ENCODE measurements around the gene TSEN34.

Gene TSEN34

DNA sequence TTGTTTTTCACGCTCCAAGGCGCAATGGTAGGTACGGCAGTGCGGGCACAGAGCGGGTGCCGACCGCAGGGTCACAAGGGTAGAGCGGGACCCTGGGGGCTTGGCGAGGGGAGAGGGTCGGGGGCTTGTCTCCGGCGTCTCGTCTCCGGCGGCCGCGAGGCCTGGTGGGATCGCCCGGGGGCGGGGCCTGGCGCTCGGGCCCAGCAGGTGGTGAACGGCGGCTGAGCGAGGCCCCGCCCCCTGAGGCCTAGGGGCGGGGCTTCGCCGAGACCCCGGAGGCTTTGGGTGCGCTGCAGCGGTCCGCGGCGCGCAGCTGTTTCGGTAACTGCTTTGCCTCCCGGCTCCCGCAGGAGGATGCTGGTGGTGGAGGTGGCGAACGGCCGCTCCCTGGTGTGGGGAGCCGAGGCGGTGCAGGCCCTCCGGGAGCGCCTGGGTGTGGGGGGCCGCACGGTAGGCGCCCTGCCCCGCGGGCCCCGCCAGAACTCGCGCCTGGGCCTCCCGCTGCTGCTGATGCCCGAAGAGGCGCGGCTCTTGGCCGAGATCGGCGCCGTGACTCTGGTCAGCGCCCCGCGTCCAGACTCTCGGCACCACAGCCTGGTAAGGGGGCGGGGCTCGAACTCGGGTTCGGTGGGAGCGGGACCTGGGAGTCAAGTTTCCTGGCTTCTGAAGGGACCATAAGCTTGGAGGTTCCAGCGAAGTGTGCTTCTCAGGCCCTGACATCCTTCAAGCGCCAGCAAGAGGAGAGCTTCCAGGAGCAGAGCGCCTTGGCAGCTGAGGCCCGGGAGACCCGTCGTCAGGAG lies at the start of gene TSEN34:
TSEN34 (plus strand) TSS at position 298 of the 800 bp plus-strand sequence; CDS start at position 355, 57 bp downstream.
- peak; percentile 79 for DNase-seq

DNA sequence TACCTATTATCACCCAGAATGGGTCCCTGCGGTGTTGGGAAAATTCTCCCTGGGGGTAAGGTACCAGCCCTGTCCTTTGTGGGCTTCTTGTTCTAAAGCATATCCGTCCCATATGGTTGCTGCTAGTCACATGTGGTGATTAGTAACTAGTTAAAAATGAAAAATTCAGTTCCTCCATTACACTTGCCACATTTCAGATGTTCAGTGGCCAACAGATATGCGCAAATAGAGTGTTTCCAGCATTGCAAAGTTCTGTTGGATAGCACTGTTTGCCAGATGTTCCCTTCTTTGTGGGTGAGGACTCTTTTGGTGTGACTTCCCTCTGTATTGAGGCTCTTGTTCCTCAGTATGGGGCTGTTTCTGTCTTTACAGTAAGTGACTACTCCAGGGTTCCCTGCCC lies 49.8 kb upstream of the TSEN34 start:
- DNase-seq: no peak

DNA sequence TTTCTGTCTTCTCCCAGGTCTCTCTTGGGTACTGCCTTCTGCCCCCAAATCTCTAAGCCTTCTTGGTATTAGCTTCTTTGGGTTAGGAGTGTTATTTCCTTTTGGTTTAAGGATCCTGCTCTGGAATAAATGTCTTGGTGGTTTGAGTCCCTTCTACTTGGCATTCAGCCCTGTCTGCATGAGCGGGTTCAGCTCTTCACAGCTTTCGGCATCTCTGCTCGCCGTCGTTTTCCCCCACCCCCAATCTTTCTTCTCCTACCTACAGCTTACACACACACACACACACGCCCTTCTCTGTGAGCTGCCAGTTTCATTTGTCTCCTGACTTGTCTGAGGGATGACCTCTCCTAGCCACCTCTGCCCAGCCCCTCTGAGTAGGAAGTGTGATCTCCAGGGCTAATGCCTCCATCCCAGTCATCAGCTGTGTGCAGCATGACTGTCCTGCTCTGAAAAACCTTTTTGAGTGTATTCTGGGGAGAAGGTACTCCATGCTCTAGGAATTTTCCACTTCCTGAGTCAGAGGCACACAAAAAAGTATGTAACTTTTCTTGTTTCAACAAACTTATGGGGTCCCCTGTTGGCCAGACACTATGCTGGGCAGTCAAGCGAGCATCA lies 48.8 kb upstream of the TSEN34 start:
- DNase-seq: no peak

GRCh38 chr19:54145541-54146158 lies 45.5 kb upstream of the TSEN34 start:
- no peak for DNase-seq

DNA sequence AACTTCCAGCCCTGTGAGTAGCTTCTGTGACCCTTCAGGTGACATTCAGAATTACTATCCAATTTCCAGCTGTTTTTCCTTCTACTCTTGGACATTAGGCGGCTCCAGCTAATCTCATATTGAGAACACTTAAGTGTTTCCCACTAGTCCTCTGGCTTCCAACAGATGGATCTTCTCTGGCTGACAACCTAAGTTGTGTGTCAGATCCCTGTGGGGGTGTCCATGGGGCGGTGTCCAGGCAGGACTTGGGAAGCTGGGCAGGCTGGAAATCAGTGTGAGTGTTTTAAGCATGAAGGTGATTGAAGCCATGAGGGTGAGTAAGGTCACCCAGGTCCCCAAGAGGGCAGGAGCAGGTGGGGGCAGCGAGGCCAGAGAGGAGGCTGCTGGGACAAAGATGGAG lies 43.4 kb upstream of the TSEN34 start:
- DNase-seq: no peak

DNA sequence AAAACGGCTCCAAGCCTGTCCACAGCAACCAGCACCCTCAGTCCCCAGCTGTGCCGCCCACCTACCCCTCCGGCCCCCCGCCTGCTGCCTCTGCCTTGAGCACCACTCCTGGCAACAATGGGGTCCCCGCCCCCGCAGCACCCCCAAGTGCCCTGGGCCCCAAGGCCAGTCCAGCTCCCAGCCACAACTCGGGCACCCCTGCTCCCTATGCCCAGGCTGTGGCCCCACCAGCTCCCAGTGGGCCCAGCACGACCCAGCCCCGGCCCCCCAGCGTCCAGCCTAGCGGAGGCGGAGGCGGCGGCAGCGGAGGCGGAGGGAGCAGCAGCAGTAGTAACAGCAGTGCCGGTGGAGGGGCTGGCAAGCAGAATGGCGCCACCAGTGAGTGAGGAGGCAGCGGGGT lies 43.0 kb upstream of the TSEN34 start:
- no peak for DNase-seq

DNA sequence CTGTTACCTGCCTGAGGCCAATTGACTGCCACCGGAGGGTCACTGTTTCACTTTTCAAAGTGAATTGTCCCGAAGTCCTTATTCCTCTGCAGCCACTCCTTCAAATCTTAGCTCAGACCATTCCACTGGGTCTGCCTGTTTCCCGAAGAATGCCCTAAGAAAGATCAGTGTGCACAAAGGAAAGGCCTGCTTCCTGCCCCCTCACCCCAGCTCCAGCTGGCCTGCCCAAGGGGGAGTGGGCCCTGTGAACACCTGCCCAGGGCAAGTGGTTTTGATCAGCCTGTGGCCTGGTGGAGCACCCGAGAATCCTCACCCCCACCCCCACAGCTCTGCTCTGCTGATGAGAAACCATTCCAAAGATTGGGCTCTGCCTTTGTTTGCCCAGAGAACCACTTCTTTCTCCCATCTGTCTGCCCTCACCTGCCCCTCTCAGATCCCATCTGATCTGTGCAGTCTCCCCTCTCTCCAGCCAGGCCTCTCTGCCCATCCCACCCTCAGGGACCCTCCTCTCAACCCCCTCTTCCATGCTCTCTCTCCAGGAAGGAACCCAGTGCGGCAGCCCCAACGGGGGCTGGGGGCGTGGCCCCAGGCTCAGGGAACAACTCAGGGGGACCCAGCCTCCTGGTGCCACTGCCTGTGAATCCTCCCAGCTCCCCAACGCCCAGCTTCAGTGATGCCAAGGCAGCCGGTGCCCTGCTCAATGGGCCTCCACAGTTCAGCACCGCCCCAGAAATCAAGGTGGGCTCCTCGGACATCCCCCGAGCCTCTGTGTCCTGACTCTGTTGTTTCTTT lies 41.9 kb upstream of the TSEN34 start:
- no peak for DNase-seq

DNA sequence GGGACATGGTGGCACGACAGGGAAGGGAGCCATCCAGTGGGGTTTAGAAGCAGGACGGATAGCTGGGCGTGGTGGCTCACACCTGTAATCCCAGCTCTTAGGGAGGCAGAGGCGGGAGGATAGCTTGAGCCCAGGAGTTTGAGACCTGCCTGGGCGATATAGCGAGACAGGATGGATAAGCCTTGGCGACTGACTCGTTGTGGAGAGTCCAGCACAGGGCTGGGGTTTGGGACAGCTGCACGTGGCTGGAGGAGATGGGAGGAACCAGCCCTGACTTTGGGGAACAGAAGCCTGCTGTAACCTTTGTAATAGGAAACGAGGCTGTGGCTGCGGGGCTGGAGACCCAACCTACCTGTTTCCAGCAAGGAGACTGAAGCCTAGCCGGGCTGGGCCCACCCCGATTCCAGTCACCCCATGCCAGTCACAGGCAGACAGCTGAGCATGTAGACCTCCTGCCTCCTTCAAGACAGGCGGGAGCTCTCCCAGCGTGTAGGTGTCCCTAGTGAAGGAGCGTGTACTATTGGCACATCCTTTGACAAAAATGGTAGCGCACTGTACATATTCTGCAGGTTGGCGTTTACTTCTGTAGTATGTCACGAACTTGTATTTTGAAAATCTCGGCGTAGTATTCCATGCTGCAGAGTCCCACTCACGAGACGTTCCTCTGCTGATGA lies 39.6 kb upstream of the TSEN34 start:
- no peak for DNase-seq

DNA sequence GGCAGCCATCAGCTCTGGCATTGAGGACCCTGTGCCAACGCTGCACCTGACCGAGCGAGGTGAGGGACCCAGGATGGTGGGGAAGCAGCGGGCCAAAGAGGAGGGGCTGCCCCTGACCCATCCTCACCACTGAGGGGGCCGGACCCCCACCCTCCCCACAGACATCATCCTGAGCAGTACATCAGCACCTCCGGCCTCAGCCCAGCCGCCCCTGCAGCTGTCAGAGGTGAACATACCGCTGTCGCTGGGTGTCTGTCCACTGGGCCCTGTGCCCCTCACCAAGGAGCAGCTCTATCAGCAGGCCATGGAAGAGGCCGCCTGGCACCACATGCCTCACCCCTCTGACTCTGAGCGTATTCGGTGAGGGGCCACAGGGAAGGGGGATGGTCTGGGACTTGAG lies 38.8 kb upstream of the TSEN34 start:
- no peak for DNase-seq

DNA sequence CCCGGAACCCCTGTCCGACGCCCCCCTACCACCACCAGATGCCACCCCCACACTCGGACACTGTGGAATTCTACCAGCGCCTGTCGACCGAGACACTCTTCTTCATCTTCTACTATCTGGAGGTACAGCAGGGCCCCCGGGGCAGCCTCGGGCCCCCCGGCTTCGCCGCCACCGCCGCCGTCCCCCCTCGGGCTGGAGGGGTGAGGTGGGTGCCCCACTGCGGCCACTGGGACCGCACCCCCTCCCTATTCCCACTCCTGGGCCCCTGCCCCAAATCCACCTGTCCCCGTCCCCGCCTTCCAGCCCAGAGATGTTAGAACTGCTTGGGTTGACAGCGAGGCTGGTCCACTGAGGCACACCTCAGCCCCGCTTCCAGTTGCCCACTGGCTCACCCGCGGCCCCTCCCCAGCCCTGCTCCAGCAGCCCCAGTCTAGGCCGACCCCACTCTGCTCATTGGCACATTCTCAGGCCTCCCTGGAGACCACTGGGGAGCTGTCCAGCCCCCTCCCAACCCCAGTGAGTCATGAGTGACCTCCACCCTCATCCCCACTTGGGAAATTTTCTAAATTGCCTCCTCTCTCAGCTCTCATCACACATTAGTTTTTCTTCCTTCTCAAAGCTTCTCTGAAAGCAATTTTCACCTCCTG lies 38.1 kb upstream of the TSEN34 start:
- no peak for DNase-seq

DNA sequence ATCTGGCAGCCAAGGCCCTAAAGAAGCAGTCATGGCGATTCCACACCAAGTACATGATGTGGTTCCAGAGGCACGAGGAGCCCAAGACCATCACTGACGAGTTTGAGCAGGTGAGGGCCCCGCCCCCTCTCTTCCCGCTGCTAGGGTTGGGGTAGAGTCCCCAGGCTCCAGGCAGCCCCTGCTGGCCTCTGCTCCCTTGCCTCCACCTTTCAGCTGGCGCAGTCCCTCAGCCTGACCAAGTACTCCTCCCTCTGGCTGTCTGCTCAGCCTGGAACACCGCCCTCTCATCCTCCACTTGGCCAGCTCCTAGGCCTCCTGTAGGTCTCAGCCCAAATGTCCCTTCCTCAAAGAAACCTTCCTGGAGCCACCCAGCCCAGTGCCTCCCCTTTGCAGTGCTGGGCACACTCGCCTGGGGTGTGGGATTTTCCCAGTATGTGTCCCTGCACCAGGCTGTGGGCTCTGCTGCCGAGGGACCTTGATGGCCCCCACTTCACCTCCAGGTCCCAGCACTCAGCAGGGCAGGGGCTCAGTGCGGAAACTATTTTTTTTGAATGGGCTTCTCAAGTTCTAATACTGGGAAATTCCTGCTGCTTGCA lies 37.3 kb upstream of the TSEN34 start:
- no peak for DNase-seq

GRCh38 chr19:54154603-54155345 lies 36.3 kb upstream of the TSEN34 start:
- DNase-seq: no peak

DNA sequence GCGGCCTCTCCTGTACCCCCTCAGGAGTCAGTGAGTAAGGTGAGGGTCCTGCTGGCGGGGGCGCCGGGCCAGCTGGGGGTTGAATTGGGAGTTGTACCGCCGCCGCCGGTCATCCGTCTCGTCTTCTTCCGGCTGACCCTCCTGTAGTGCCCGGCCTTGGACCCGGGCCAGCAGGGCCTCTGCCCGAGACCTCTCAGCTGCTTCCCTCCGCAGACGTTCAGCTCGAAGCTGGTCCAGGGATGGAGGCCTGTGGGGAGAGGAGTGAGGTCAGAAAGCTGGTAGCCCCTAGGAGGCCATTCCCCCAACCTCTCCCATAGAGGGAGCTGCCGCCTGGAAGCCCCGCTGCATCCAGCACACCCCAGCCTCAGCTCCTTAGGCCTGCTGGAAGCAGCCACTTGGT lies 35.4 kb upstream of the TSEN34 start:
- no peak for DNase-seq

DNA sequence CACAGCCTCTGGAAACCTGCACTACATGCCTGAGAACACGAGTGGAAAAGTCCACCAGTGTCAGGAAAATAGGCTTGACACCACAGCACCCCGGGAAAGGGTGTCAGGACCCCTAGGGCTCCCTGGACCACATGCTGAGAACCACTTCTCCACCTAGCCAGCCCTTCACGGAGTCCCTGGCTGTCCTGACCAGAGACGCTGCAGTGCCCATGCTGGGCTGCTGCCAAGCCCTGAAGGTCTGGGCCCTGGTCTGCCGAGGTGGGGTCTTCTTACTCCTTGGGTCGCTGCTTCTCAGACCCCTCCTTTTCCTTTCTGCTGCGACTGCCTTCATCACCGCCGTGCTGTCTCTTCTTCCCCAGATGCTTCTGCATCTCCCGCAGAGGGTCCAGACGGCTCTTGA lies 34.6 kb upstream of the TSEN34 start:
- no peak for DNase-seq

DNA sequence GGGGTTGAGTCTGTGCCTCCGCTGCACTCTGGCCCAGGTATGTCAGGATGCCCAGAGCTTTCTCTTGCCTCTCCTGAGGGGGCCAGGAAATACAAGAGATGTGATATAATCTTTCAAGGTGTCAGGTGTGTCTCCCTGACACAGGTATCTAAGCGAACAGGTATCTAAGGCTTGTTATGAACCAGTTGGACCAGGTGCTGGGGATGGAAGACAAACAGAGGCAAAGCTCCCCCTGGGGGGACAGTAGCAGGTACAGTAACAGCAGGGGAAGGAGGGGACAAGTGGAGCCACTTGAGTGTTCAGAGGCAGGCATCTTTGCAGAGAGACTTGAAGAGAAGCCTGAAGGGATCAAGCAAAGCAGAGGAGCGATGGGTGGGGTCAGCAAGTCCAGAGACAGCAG lies 34.2 kb upstream of the TSEN34 start:
- DNase-seq: no peak

- no peak for DNase-seq
Observed at GRCh38 chr19:54158812-54159351, 32.2 kb upstream of the TSEN34 start.

DNA sequence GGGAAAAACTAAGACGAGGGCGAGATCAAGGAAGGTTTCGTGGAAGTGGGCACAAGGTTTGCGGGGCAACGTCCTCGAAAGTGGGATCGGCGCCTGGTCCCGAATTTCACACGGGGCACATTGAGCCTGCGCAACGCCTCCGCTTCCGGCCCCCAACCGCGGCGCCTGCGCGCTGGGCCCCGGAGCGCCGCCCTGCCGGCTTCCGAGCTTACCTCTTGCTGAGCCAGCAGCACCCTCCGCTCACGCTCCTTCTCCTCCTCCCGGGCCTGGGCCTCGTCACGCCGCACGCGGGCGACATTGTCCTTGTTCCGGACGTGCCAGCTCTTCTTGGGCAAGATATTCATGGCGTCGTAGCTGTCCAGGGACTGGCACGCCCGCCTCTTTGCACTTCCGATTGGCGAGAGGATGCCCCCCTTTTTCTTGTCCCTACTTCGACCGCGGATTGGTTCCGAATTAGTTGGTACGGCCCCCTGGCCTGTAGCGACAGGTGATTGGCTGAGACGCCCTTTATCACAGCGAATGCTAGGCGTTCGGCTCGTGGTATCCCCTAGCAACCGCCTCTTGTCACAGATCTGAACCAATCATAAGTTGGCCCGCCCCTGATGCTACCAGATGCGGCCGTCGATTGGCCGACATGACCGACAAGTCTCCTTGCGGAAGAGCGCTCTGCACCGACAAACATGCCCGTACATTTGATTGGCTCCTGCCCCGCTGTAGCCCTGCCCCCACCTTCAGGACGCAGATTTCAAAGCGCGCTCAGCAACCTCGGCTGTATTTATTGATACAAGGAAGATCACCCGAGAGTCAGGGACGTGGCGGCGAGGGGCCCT lies 31.5 kb upstream of the TSEN34 start, which contains the start of gene LENG1:
LENG1 (minus strand) TSS at position 370 of the 830 bp plus-strand sequence; CDS start at position 344, 26 bp downstream.
- peak; percentile 100 for DNase-seq

GRCh38 chr19:54160182-54160811 lies 30.8 kb upstream of the TSEN34 start:
- DNase-seq: no peak

DNA sequence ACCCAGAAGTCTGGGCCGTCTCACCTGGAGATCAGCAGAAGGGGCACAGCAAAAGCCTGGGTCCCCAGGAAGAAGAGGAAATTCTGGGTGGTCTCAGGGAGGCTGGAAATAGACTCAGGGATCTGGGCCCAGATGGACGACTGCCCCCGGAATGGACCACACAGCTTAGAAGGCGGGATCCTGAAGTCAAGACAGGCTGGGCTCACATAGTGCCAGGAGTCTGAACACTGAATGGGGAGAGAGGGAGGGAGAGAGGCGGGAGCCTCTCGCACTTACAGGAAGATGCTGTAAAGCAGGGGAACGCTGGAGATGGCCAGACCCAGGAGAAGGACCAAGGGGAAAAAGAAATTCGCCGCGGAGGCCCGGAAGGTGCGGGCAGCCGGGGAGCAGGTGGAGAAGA lies 30.3 kb upstream of the TSEN34 start:
- DNase-seq: no peak
